GM12878 (cell line): ENCODE measurements around the gene MPST. TPM values are rescaled to one million over a fixed set of nuclear protein-coding genes. Genes with fewer than 3 reads are reported as not detected.

Experiments used
- ATAC-seq: fragments of 200-7000 bp; cut with Tn5 transposase; 3 replicates; pipeline ENCODE4 v1.9.1; 2020; ENCODE audit warnings: mild to moderate bottlenecking, moderate library complexity
- BruUV-seq: library from RNA; stranded (reverse); fragments of 400-500 nt; replicated peaks from 2 replicates; lab custom pipeline; 2021; lab: Mats Ljungman, UMichigan
- CTCF ChIA-PET: fragments of 300-600 bp; sonication (Branson Sonifier 250); formaldehyde crosslinking; extraction: SDS; loops from one replicate; lab custom pipeline; 2021; ENCODE audit warnings: inconsistent platforms; lab: Yijun Ruan, JAX
- POLR2A ChIA-PET: fragments of 350-600 bp; formaldehyde crosslinking; extraction: SDS; loops from one replicate; lab custom pipeline; 2021; ENCODE audit warnings: inconsistent platforms; lab: Charles Lee
- RAD21 ChIA-PET: fragments of 300-600 bp; sonication (Branson Sonifier 250); formaldehyde crosslinking; loops from one replicate; lab custom pipeline; 2023; ENCODE audit warnings: antibody characterized with exemption; ENCODE audit not compliant: unreplicated experiment; lab: Charles Lee
- SMC1A ChIA-PET: fragments of 300-600 bp; sonication (Branson Sonifier 250); formaldehyde crosslinking; loops from one replicate; lab custom pipeline; 2023; ENCODE audit not compliant: unreplicated experiment, uncharacterized antibody; lab: Charles Lee
- DNase-seq: peaks from one replicate; pipeline ENCODE4 v3.0.0-alpha.2; 2011; ENCODE audit warnings: low read depth, low spot score
- FAIRE-seq: peaks from 3 replicates; lab custom pipeline; 2011; peaks lifted over from hg19 to GRCh38; lab: Jason Lieb, UNC
- H2AFZ ChIP-seq: 2 replicates; pipeline ENCODE4 v1.6.0; 2011; ENCODE audit warnings: low read depth, low read length, control low read depth; ENCODE audit not compliant: control insufficient read depth
- H3K27ac ChIP-seq: 2 replicates; pipeline ENCODE4 v1.5.1; 2011; ENCODE audit warnings: control low read depth; ENCODE audit not compliant: control insufficient read depth, insufficient read depth
- H3K27me3 ChIP-seq, 2 experiments: replicated peaks in 1 of 2; 2 replicates each; pipeline versions ENCODE4 v1.6.0 to v1.6.1; 2011; ENCODE audit warnings: low read length in 1 of 2; ENCODE audit not compliant: control insufficient read depth in 2 of 2, insufficient read depth in 2 of 2
- H3K36me3 ChIP-seq, 2 experiments: 2 replicates each; pipeline ENCODE4 v1.5.1; 2011; ENCODE audit warnings: low read length in 1 of 2; ENCODE audit not compliant: control insufficient read depth in 2 of 2, insufficient read depth in 2 of 2
- H3K4me1 ChIP-seq: 2 replicates; pipeline ENCODE4 v1.6.1; 2011; ENCODE audit warnings: mild to moderate bottlenecking, low read length, moderate library complexity, mixed read lengths; ENCODE audit not compliant: control insufficient read depth, insufficient read depth
- H3K4me2 ChIP-seq: 2 replicates; pipeline ENCODE4 v1.6.0; 2011; ENCODE audit warnings: control low read depth; ENCODE audit not compliant: control insufficient read depth, insufficient read depth
- H3K4me3 ChIP-seq: fragments of 200-600 bp; sonication (generic); 2 replicates; pipeline ENCODE4 v1.5.1; 2016
- H3K79me2 ChIP-seq: 2 replicates; pipeline ENCODE4 v1.6.0; 2011; ENCODE audit warnings: low read length; ENCODE audit not compliant: control insufficient read depth, insufficient read depth
- H3K9ac ChIP-seq: 2 replicates; pipeline ENCODE4 v1.8.0; 2011; ENCODE audit warnings: low read length, control low read depth, mixed read lengths; ENCODE audit not compliant: control insufficient read depth, insufficient read depth
- H3K9me3 ChIP-seq: replicated peaks from 3 replicates; pipeline ENCODE4 v1.5.1; 2011; ENCODE audit warnings: mild to moderate bottlenecking, low read length; ENCODE audit not compliant: control insufficient read depth, insufficient read depth
- H4K20me1 ChIP-seq: 2 replicates; pipeline ENCODE4 v1.6.0; 2011; ENCODE audit not compliant: control insufficient read depth, insufficient read depth
- ATF7 ChIP-seq: fragments of 450-650 bp; IDR thresholded peaks from 2 replicates; pipeline ENCODE4 v1.6.1; 2016; ENCODE audit warnings: low read depth, mild to moderate bottlenecking
- CHD2 ChIP-seq: IDR thresholded peaks from 2 replicates; pipeline ENCODE4 v1.6.1; 2011; ENCODE audit warnings: low read depth, low read length, improper control_type of control experiment, borderline replicate concordance
- CREB1 ChIP-seq: IDR thresholded peaks from 2 replicates; pipeline ENCODE4 v1.6.1; 2012; ENCODE audit warnings: low read depth, mild to moderate bottlenecking, inconsistent platforms
- ESRRA ChIP-seq: IDR thresholded peaks from 2 replicates; pipeline ENCODE4 v1.6.1; 2012; ENCODE audit warnings: mild to moderate bottlenecking, low read length, improper control_type of control experiment
- GATAD2B ChIP-seq: fragments of 450-650 bp; conservative IDR thresholded peaks from 2 replicates; pipeline ENCODE4 v1.6.1; 2017; ENCODE audit warnings: low read depth, mild to moderate bottlenecking, moderate library complexity
- HCFC1 ChIP-seq: fragments of 150-350 bp; IDR thresholded peaks from 2 replicates; pipeline ENCODE4 v1.6.1; 2014; ENCODE audit warnings: low read length
- MYC ChIP-seq: IDR thresholded peaks from 2 replicates; pipeline ENCODE4 v1.6.1; 2011; ENCODE audit warnings: mild to moderate bottlenecking, low read length, moderate library complexity, inconsistent platforms; ENCODE audit not compliant: insufficient read depth, insufficient replicate concordance, insufficient read length, severe bottlenecking
- NBN ChIP-seq: fragments of 450-650 bp; IDR thresholded peaks from 2 replicates; pipeline ENCODE4 v1.6.1; 2016
- NR2F1 ChIP-seq: fragments of 450-650 bp; conservative IDR thresholded peaks from 2 replicates; pipeline ENCODE4 v1.6.1; 2017; ENCODE audit warnings: mild to moderate bottlenecking
- PML ChIP-seq: IDR thresholded peaks from 2 replicates; pipeline ENCODE4 v1.6.1; 2012; ENCODE audit warnings: low read length, inconsistent platforms
- POLR2A ChIP-seq: IDR thresholded peaks from 2 replicates; pipeline ENCODE4 v1.6.1; 2011; ENCODE audit warnings: low read depth, mild to moderate bottlenecking, low read length
- POLR2AphosphoS2 ChIP-seq: IDR thresholded peaks from 2 replicates; pipeline ENCODE4 v1.6.1; 2011; ENCODE audit warnings: low read depth, mild to moderate bottlenecking, low read length, improper control_type of control experiment, moderate library complexity
- REST ChIP-seq: IDR thresholded peaks from 2 replicates; pipeline ENCODE4 v1.6.1; 2012; ENCODE audit warnings: mild to moderate bottlenecking, low read depth, low read length
- SIN3A ChIP-seq: IDR thresholded peaks from 2 replicates; pipeline ENCODE4 v1.6.1; 2012; ENCODE audit warnings: low read depth, low read length, improper control_type of control experiment
- SIX5 ChIP-seq: IDR thresholded peaks from 2 replicates; pipeline ENCODE4 v1.6.1; 2011; ENCODE audit warnings: mild to moderate bottlenecking, low read depth, low read length, moderate library complexity; ENCODE audit not compliant: severe bottlenecking
- SMC3 ChIP-seq: IDR thresholded peaks from 2 replicates; pipeline ENCODE4 v1.6.1; 2011; ENCODE audit warnings: low read length, improper control_type of control experiment, borderline replicate concordance
- TARDBP ChIP-seq: IDR thresholded peaks from 2 replicates; pipeline ENCODE4 v1.6.1; 2016; ENCODE audit warnings: borderline replicate concordance
- ZSCAN29 ChIP-seq: fragments of 450-650 bp; IDR thresholded peaks from 2 replicates; pipeline ENCODE4 v1.6.1; 2017; ENCODE audit warnings: mild to moderate bottlenecking, moderate library complexity
- WGBS: methylation state at CpG from one replicate; pipeline ENCODE4 v1.1.6; 2016; ENCODE audit warnings: low lambda C conversion rate; ENCODE audit not compliant: insufficient replicate concordance, insufficient coverage; ENCODE audit errors: missing lambda C conversion rate; 5-methylcytosine and 5-hydroxymethylcytosine counted together
- in situ Hi-C: fragments of 300-500 bp; cut with MboI; formaldehyde crosslinking; loops from 9 replicates; pipeline ENCODE4 v1.14.3; 2018; ENCODE audit warnings: mixed read lengths
- intact Hi-C: fragments of 100-400 bp; cut with micrococcal nuclease; formaldehyde crosslinking; loops from one replicate; pipeline ENCODE4 v1.14.2; 2022; ENCODE audit not compliant: unreplicated experiment
- polyA plus RNA-seq, 11 experiments: library from polyadenylated mRNA; depleted of rRNA in 4 of 11; unstranded in 6 of 11; stranded (reverse) in 5 of 11; fragments of >200 nt; fragmentation: Nextera tagmentation in 4 of 11; fragmentation: Illumina TruSeq in 1 of 11; extraction: Ambion mirVana in 4 of 11; extraction: Trizol in 1 of 11; gene quantifications; 1 replicate in 1 of 11; 2 replicates in 10 of 11; pipeline versions ENCODE4 v1.2.1 to v1.2.3, GENCODE V29; 2011 to 2016; ENCODE audit warnings: inconsistent platforms in 2 of 11, missing spikeins in 2 of 11, low read depth in 1 of 11
- total RNA-seq, 4 experiments: library from RNA; depleted of rRNA in 3 of 4; stranded (reverse); fragments of >200 nt in 3 of 4; fragmentation: Illumina TruSeq in 1 of 4; extraction: Trizol in 1 of 4; gene quantifications; 2 replicates each; pipeline versions ENCODE4 v1.2.1 to v1.2.3, GENCODE V29; 2013 to 2021

The MPST gene
- total and polyA plus RNA-seq, 10 of the 15 experiments (the other 5 are each of a cell fraction or from before 2014, with no cell fraction given) = 0.95 to 88.7 (median 38.5) TPM

GRCh38 chr22:37065180-37065579 is 45.6 kb downstream of the MPST start:
- Histone ChIP-seq H3K4me1 (peaks cover 11% of the 10 kb centered on the region), H3K27me3 (peaks cover 3 to 5% of the 10 kb centered on the region in 2 experiments; a peak in 3 of 4 replicates), H2AFZ (no peak overlapping the region), H3K36me3 (no peaks in the 10 kb centered on the region), H3K9ac (no peak overlapping the region), H3K4me3 (no peak overlapping the region), H3K79me2 (no peaks in the 10 kb centered on the region), H3K27ac (no peak overlapping the region), H3K4me2 (no peak overlapping the region), H3K9me3 (no peaks in the 10 kb centered on the region), H4K20me1 (no peaks in the 10 kb centered on the region)
- BruUV-seq = no TSS peak
- no peak for FAIRE-seq
- ChIA-PET POLR2A (no interaction called here), SMC1A (interaction anchor here (1.2 kb wide), 1 partner anchor 11 kb away, joined by 3 read pairs; no protein-coding TSS in a partner anchor), RAD21 (no interaction called here), CTCF (no interaction called here)
- intact Hi-C loops = no loop called here
- TF ChIP-seq GATAD2B (no peak), PML (no peak), ZSCAN29 (no peak), ATF7 (no peak)
- 34% methylated on average over 3 of the region's 3 CpGs for WGBS
- DNase-seq = no peak
- no peak for ATAC-seq
- in situ Hi-C loops = no loop called here

- peaks cover 3 to 5% of the 10 kb centered on the region in 2 experiments; a peak in 3 of 4 replicates for H3K27me3 ChIP-seq
- no peak overlapping the region for H2AFZ ChIP-seq
- H3K79me2 ChIP-seq = no peaks in the 10 kb centered on the region
- DNase-seq (no peak), FAIRE-seq (no peak), ATAC-seq (no peak)
- RAD21 ChIA-PET = no interaction called here
- no peak overlapping the region for H3K4me3 ChIP-seq
- BruUV-seq = no TSS peak
- intact Hi-C loops = no loop called here
- no peaks in the 10 kb centered on the region for H3K36me3 ChIP-seq
- H3K9ac ChIP-seq = no peak overlapping the region
- H3K27ac ChIP-seq = no peak overlapping the region
- SMC1A ChIA-PET = interaction anchor here (1.2 kb wide), 1 partner anchor 10 kb away, joined by 3 read pairs; no protein-coding TSS in a partner anchor
- POLR2A ChIA-PET = no interaction called here
- H3K9me3 ChIP-seq = no peaks in the 10 kb centered on the region
- no peaks in the 10 kb centered on the region for H4K20me1 ChIP-seq
- in situ Hi-C loops = no loop called here
- no peak overlapping the region for H3K4me2 ChIP-seq
- CTCF ChIA-PET = no interaction called here
- peaks cover 5% of the 10 kb centered on the region for H3K4me1 ChIP-seq
- WGBS = 78% methylated on average over 8 of the region's 9 CpGs
- TF ChIP-seq SMC3 = no peak
- TF ChIP-seq CREB1 = no peak
- TF ChIP-seq POLR2AphosphoS2 = no peak
- no peak for TF ChIP-seq TARDBP
- no peak for TF ChIP-seq POLR2A
- TF ChIP-seq NBN = no peak
- TF ChIP-seq SIN3A = no peak
- TF ChIP-seq ATF7 = no peak
- TF ChIP-seq HCFC1 = no peak
- TF ChIP-seq NR2F1 = no peak
- TF ChIP-seq ESRRA = no peak
- TF ChIP-seq MYC = no peak
- TF ChIP-seq CHD2 = no peak
- TF ChIP-seq REST = no peak
- no peak for TF ChIP-seq SIX5
These were observed 46.4 kb downstream of the MPST start for GRCh38 chr22:37065961-37066360.
